Raji (cell line): Measurements from ENCODE around the gene DHFR.

Experiments
- POLR2A ChIP-seq: IDR thresholded peaks from 2 replicates; pipeline ENCODE4 v1.6.1; 2011; ENCODE audit warnings: low read depth, low read length, control low read depth; ENCODE audit not compliant: insufficient read depth

Gene DHFR

GRCh38 chr5:80654391-80655230 is at the start of gene DHFR, which contains the start of gene MSH3:
Gene DHFR, minus strand, starts transcription at chr5:80654983. Its CDS starts 494 bp downstream, at chr5:80654489.
Gene MSH3, plus strand, starts transcription at chr5:80654652. Its CDS starts 76 bp downstream, at chr5:80654728.
- TF ChIP-seq POLR2A: peak; percentile 92

GRCh38 chr5:80704221-80704620 is 49.4 kb upstream of the DHFR start:
- no peak for TF ChIP-seq POLR2A

- TF ChIP-seq POLR2A: no peak
Measured at GRCh38 chr5:80703747-80704146, 49.0 kb upstream of the DHFR start.

GRCh38 chr5:80703291-80703690 is 48.5 kb upstream of the DHFR start:
- no peak for TF ChIP-seq POLR2A

GRCh38 chr5:80701597-80701996 is 46.8 kb upstream of the DHFR start:
- TF ChIP-seq POLR2A: no peak

- no peak for TF ChIP-seq POLR2A
Measured at GRCh38 chr5:80698369-80698768, 43.6 kb upstream of the DHFR start.

- TF ChIP-seq POLR2A: no peak
Measured at GRCh38 chr5:80697100-80697499, 42.3 kb upstream of the DHFR start.

- TF ChIP-seq POLR2A: no peak
Measured at GRCh38 chr5:80696450-80696849, 41.7 kb upstream of the DHFR start.

GRCh38 chr5:80695666-80696065 is 40.9 kb upstream of the DHFR start:
- no peak for TF ChIP-seq POLR2A

- TF ChIP-seq POLR2A: no peak
Measured at GRCh38 chr5:80689627-80690026, 34.8 kb upstream of the DHFR start.

- no peak for TF ChIP-seq POLR2A
Measured at GRCh38 chr5:80688648-80689420, 34.1 kb upstream of the DHFR start.

- TF ChIP-seq POLR2A: no peak
Measured at GRCh38 chr5:80686757-80687156, 32.0 kb upstream of the DHFR start.

GRCh38 chr5:80676706-80677105 is 21.9 kb upstream of the DHFR start:
- no peak for TF ChIP-seq POLR2A

GRCh38 chr5:80672140-80672736 is 17.5 kb upstream of the DHFR start:
- no peak for TF ChIP-seq POLR2A
